Hematopoietic multipotent progenitor cell treated with erythropoietin and hydrocortisone succinate and interleukin-3 and kit ligand, for 6 days (in vitro differentiated cells): ENCODE measurements around the gene C1orf146.
A peak's percentile ranks its signal among the peaks of the same experiment; 100 is the strongest.
"Not testable (repeated sequence)": the region's sequence is repeated elsewhere in the genome, so short reads cannot be mapped to it uniquely, and the experiment has no call there.

ENCODE experiments used
- DNase-seq: peaks from one replicate; pipeline ENCODE4 v3.0.0-alpha.2; 2015

Gene C1orf146, protein sequence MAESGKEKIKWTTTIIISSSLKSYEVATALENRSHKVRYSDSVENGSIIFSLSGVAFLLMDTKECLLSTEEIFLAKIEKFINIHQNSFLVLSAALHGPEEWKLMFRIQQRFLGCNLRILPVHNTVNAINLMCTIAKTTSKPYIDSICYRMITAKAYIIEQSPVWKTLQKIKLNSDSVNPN

DNA sequence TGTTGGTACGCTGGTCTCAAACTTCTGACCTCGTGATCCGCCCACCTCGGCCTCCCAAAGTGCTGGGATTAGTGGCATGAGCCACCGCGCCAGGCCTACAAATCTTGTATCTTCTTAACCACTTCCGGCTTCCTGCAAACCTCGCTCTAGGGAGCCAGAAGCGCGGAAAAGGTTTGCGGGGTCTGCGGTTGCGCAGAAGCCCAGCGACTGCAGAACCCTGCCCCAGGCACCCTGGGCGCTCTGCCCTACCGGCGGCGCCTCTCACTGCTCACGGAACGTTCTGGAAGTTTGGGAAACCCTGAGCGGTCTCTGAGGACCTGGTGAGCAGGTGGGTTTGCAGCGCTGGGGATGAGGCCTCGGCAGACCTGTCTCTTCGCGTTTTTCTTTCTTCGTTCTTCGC lies at the start of gene C1orf146:
C1orf146 (plus strand) TSS at position 195 of the 400 bp plus-strand sequence. CDS start 13,506 bp downstream, outside the sequence.
- no peak for DNase-seq

GRCh38 chr1:92168657-92169056 lies 49.1 kb upstream of the C1orf146 start:
- no peak for DNase-seq

GRCh38 chr1:92169214-92170005 lies 48.3 kb upstream of the C1orf146 start:
- no peak for DNase-seq

DNA sequence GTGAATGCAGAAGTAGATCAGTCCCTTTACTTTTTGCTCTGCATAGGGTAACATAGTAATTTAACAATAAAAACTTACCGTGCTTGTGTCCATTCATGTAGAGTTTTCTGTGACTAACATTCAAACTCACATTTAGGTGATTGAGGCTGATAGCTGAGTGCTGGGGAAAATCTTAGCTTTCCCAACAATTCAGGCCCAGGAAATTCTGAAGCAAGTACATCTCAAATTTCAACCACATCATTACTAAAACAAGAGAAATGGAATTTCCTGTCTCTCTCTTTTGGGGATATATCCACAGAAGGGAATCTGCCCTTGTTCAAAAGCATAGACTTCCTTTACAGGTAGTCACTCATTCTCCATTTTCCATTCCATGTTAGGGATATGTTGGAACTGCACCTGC lies 33.1 kb upstream of the C1orf146 start:
- no peak for DNase-seq

DNA sequence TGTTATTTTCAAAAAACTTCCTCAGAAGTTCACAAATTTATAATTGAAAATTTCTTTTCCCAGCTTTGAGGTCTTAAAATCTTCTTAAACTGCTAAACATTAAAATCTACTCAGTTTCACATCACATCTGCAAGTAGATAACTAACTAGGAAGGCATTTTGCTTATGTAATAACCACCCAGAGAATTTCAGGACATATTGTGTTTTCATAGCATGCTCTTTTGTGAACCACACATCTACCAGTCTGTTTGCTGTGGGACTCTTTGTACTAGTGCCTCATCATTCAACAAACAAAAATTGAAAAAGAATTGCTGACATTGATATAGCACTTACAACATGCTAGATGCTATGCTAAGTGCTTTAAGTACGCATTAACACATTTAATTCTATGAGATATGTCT lies 31.6 kb upstream of the C1orf146 start:
- no peak for DNase-seq

GRCh38 chr1:92188436-92189255 lies 29.1 kb upstream of the C1orf146 start:
- DNase-seq = no peak

DNA sequence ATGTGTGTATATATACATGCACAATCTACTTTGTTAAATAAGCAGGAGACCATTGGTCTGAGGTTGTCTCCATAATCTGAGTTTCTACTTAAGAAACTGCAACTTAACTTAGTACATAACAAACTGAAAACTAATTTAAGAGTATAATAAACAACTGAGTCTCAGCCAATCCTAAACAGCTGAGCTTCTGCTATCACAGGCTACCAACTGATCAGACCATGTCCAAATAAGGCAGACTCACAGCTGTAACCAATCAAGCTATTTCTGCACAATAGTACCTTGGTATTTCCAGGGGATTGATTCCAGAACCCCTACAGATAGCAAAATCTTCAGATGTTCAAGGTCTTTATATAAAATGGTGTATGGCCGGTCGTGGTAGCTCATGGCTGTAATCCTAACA lies 26.0 kb upstream of the C1orf146 start:
- DNase-seq = no peak

DNA sequence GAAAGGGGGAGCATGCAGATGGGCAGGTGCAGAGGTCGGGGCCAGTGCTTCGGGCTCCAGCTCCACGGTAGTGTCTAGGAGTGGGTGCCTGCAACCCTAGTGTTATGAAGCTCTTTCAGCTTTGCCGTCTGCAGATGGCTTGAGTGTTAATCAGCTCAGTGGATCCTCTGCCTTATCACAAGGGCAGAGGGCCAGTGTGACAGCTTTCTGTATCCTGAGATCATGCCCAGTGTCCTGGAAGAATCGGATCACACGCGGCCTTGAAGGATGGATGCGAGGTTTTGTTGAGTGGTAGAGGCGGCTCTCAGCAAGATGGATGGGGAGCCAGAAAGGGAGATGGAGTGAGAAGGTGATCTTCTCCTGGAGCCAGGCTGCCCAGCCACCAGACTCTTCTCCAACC lies 25.5 kb upstream of the C1orf146 start:
- no peak for DNase-seq

DNA sequence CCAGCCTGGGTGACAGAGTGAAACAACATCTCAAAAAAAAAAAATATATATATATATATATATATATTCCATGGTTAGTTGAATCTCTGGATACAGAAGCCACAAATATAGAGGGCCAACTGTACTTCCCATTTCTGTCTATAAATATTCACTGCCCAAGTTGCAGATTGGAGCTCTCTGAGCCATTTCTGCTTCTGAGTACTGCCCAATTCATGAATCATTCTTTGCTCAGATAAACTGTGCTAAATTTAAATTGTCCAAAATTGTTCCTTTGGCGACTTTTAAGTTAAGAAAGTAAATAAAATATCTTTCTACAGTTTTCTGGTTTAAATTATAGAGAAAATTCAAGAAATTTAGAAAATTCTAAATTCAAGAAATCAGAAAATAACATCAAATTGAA lies 23.2 kb upstream of the C1orf146 start:
- no peak for DNase-seq

DNA sequence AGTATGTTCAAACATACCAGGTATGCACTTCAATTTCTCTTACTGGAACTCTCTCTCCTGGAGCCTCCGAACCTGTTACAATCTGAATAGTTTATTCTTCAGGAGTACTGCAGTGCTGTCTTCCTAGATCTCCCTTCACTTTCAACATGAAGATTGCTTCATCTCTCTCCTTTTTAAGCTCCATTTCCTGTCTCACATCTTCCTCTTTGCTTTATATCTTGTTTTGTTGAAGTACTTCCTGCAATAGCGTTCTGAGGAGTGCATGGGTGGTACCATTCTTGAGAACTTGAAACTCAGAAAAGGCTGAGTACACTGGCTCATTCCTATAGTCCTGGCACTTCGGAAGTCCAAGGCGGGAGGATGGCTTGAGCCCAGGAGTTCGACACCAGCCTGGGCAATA lies 15.7 kb upstream of the C1orf146 start:
- peak; percentile 30 for DNase-seq

GRCh38 chr1:92203105-92203504 lies 14.6 kb upstream of the C1orf146 start:
- DNase-seq = no peak

- no peak for DNase-seq
Observed at GRCh38 chr1:92210701-92211100, 7.0 kb upstream of the C1orf146 start.

DNA sequence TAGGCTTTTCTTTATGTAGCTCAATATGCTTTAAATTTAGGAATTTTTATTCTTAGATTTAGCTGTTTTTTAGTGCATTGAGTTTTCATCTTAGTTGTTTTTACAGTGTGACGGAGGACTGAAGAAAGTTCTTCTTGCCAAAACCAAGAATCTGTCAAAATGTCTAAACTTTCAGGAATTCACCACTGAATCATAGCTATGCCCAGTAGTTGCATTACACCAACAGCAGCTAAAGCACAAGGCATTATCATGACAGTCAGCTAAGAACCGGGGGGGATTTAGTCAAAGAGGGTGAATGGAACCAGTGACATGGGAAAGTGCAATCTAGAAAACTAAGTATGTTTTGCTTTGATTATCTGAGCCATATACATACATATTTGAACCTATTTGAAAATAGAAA lies 6.5 kb upstream of the C1orf146 start:
- no peak for DNase-seq

DNA sequence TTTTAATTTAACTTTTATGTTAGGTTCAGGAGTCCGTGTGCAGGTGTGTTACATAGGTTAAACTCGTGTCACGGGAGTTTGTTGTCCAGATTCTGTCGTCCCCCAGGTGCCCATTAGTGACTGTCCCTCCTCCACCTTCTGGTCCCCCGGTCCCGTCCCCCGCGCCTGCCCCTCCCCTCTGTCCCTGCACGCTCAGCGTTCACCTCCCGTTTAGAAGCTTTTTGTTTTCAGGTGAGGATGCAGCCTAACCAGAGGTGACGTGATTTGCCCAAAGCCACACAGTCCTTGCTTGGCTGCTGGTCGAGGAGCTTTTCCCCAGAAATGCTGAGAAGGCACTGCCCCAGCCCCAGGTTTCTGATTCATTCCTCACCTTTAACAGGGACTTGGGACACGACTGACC lies 844 bp downstream of the C1orf146 start:
- DNase-seq = no peak

GRCh38 chr1:92219028-92219427 lies 1.3 kb downstream of the C1orf146 start:
- no peak for DNase-seq

DNA sequence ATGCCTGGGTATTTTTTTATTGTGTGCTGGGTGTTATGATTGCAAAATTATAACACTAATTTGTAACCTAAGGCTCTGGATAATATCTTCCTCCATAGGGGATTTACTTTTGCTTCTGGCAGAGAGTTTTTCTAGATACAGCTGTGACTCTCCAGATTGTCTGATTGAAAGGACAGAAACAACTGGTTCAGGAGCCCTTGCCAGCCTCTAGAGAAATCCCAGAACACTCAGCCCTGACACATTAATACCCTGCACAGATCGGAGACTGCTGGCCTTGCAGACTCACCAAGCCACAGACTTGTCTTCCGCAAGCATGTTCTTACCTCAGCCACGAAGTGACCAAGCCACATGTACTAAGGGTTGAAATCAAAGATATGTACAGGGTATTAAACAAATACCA lies 10.7 kb downstream of the C1orf146 start:
- no peak for DNase-seq

DNA sequence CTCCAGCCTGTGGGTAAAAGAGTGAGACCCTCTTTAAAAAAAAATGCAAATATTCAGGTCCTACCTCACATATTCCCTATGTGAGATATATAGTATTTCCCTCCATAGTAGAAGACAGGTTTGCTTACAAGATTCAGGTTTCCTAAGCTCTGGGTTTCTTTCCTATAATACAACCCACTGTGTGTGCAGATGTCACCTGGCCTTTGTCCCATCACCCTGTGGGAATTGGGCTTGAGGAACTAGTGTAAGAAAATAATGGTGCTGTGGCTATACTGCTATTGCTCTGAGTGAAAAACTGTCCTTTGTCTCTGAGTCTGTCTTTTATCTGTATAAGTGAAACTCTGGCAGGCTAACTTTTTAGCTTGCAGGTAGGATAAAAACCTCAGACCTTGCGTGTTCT lies 13.0 kb downstream of the C1orf146 start:
- no peak for DNase-seq

- no peak for DNase-seq
Observed at GRCh38 chr1:92240034-92240433, 22.3 kb downstream of the C1orf146 start.

DNA sequence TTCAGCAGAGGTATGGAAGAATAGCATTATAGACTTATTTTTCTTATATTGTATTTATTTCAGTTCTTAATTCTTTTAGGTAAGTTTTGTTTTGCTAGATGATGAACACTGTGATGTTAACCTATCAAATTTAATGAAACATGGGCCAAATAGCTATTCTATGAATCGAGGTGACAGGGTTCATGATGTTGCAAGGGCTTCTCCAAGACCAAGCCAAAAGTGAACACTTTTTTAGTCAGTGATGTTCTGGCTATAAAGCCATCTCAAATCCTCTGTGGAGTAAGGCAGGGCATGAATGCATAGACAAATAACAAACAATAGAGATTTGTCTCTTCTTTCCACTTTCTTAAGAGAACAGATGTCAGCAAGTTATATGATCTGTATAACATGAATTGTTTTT lies 26.7 kb downstream of the C1orf146 start:
- DNase-seq = no peak

- DNase-seq = not testable (repeated sequence)
Observed at GRCh38 chr1:92254714-92255113, 37.0 kb downstream of the C1orf146 start.

GRCh38 chr1:92259350-92259749 lies 41.6 kb downstream of the C1orf146 start:
- DNase-seq = no peak

- no peak for DNase-seq
Observed at GRCh38 chr1:92262516-92262915, 44.8 kb downstream of the C1orf146 start.

GRCh38 chr1:92273039-92273438 lies 55.3 kb downstream of the C1orf146 start:
- no peak for DNase-seq

- no peak for DNase-seq
Observed at GRCh38 chr1:92274939-92275338, 57.2 kb downstream of the C1orf146 start.
